Measurements from ENCODE around the gene THAP9.

DNA sequence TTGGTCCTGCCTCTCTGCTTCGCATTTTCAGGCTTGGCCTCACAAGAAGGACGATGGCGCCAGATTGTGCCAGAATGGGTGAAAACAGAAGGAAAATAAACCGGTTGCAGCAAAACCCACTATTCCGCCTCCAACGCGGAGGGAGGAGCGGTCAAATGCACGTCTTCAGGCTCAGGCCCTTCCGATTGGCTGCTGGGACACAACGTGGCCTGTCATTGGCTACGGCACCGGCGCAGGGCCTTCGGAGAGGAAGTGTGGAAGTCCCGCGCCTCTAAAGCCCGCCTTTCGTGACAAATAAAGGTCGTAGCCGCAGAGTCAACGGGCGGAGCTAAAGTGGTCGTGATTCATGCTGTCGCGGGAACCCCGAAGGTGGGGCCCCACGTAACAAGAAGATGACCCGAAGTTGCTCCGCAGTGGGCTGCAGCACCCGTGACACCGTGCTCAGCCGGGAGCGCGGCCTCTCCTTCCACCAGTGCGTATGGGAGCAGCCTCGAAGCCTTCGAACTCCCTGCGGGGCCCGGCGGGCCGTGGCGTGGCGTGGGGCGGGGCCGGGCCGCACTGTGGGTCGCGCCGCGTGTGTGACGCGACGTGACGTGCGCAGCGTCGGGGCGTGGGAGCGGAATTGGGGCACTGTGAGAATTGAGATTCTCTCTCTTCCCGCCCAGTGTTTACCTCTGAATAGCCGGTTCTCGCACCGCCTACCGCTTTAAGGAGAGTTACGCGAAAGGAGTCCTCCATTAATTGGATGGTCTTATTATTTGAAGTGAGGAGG is at the start of gene THAP9:
- peak in 1 of 5 experiments; percentile 25 for TF ChIP-seq CTCF (IDR thresholded peaks at IDR 0.05)
- peak; percentile 72 to 85 for TF ChIP-seq POLR2A (IDR thresholded peaks at IDR 0.05)
- TF ChIP-seq EP300 (IDR thresholded peaks at IDR 0.05): peak; percentile 73 to 95
